ENCODE measurements around the gene MPST. TPM values are rescaled to one million over a fixed set of nuclear protein-coding genes. Genes with fewer than 3 reads are reported as not detected.

MPST gene
- total and polyA plus RNA-seq, 12 donors, result 27.1 to 192 (median 47.0) TPM

DNA sequence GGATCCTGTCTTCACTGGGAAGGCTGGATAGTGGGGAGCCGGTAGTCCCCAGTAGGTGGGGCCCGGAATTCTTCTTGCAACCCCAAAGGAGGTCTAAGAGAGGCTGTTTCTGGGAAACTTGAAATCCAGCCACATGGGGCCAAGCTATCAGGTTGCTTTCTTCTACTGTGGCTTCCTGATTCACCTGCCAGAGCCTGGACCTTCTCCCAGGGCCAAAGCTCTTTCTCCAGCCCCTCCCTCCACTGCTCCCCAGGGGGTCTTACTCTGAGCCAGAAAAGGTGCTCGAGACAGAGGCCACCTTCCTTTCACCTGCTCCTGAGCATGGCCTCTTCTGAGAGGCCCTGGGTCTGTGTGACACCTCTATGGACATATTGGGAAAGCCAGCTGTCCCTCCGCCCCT, 9.4 kb upstream of the MPST start:
- Histone ChIP-seq H3K36me3 (no peaks in the 10 kb centered on the region), H3K9me3 (peaks cover 0 to 3% (median 0%) of the 10 kb centered on the region in 11 donors), H3K27me3 (no peaks in the 10 kb centered on the region), H3K4me3 (no peak overlapping the region), H3K4me1 (peaks cover 0 to 48% (median 27%) of the 10 kb centered on the region in 9 donors), H3K27ac (no peak overlapping the region)
- intact Hi-C loops (cut with DNase I), result no loop called here
- 83% methylated on average over 4 of the region's 4 CpGs for WGBS, 2 donors
- ATAC-seq, result no peak
- TF ChIP-seq, protein P1, sequence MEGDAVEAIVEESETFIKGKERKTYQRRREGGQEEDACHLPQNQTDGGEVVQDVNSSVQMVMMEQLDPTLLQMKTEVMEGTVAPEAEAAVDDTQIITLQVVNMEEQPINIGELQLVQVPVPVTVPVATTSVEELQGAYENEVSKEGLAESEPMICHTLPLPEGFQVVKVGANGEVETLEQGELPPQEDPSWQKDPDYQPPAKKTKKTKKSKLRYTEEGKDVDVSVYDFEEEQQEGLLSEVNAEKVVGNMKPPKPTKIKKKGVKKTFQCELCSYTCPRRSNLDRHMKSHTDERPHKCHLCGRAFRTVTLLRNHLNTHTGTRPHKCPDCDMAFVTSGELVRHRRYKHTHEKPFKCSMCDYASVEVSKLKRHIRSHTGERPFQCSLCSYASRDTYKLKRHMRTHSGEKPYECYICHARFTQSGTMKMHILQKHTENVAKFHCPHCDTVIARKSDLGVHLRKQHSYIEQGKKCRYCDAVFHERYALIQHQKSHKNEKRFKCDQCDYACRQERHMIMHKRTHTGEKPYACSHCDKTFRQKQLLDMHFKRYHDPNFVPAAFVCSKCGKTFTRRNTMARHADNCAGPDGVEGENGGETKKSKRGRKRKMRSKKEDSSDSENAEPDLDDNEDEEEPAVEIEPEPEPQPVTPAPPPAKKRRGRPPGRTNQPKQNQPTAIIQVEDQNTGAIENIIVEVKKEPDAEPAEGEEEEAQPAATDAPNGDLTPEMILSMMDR (IDR thresholded peaks at IDR 0.05), result no peak
- no peak for DNase-seq

DNA sequence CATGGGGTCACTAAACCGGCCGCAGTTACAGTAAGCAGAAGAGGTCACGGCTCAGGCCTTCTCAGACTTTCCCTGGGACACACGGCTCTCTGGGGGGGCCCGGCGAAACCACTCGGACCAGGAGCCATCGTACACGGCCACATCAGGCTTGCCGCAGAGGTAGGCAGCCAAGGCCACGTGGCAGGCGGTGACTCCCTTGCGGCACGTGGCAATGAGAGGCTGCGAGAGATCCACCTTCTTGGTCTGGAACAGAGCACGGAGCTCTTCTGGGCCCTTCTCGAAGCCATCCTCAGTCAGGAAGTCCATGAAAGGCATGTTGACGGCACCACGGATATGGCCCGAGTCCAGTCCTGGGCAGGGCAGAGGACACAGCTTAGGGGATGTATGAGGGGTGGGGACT, 8.6 kb upstream of the MPST start:
- DNase-seq, result no peak

DNA sequence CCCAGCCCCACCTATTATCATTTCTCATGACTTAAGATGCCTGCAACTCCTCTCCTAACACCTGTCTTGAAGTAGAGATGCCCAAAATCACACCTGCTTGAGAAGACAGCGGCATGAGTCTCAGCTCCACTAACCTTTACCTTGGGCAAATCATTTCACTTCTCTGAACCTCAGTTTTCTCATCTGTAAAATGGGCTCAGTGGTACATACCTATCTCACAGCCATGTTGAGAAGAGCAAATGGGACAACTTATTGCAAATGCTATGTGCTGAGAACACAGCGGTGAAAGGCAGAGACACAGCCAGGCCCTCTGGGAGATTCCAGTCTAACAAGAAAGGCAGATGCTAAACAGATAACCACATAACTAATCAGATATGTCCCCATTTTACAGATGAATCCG, 8.1 kb upstream of the MPST start:
- TF ChIP-seq, protein P1 (IDR thresholded peaks at IDR 0.05), result no peak
- Histone ChIP-seq H3K4me3 (no peak overlapping the region), H3K4me1 (peaks cover 0 to 52% (median 34%) of the 10 kb centered on the region in 9 donors), H3K9me3 (no peaks in the 10 kb centered on the region), H3K27ac (peak overlapping the region in 4 of 10 donors; percentile 27 to 46 (median 39)), H3K36me3 (peaks cover 0 to 3% (median 0%) of the 10 kb centered on the region in 9 donors), H3K27me3 (no peaks in the 10 kb centered on the region)
- 93 to 97% methylated on average over 3 of the region's 3 CpGs for WGBS, 2 donors
- no peak for DNase-seq
- intact Hi-C loops (cut with DNase I), result no loop called here
- no peak for ATAC-seq

More for the DNA sequence above, 8.6 kb upstream of the MPST start:
- Histone ChIP-seq H3K4me1 (peaks cover 0 to 52% (median 32%) of the 10 kb centered on the region in 9 donors), H3K27me3 (no peaks in the 10 kb centered on the region), H3K27ac (no peak overlapping the region), H3K9me3 (no peaks in the 10 kb centered on the region), H3K4me3 (no peak overlapping the region), H3K36me3 (peaks cover 0 to under 1% (median 0%) of the 10 kb centered on the region in 9 donors)
- intact Hi-C loops (cut with DNase I), result no loop called here
- ATAC-seq, result no peak
- WGBS, 2 donors, result 85 to 87% methylated on average over 20 of the region's 20 CpGs
- TF ChIP-seq, protein P1 (IDR thresholded peaks at IDR 0.05), result no peak

DNA sequence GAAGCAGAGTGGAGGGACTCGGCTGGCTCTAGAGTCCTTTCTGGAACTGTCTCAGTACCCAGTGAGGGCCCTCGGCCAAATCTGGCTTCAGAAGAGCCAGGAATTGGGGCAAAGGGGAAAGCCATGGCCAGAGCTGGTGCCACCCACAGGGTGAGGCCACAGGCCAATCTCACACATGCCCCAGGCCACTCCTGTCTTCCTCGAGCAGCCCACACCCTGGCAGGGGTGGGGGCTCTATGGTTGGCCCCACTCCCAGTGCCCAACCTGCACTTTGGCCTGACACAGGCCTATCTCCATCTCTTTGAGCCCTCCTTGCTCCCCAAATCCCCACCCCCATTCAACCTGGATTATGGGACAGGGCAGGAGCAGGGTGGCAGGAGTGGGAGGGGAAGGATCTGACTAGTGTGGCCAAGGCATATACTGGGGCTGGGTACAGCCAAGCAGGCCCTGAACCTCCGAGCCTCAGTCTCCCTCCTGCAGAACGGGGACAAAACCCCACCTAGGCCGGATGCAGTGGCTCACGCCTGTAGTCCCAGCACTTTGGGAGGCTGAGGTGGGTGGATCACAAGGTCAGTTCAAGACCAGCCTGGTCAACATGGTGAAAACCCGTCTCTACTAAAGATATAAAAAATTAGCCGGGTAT, 7.2 kb upstream of the MPST start:
- no peak overlapping the region for H3K4me3 ChIP-seq
- H3K4me1 ChIP-seq, result peaks cover 2 to 55% (median 40%) of the 10 kb centered on the region in 9 donors
- TF ChIP-seq, protein P1 (IDR thresholded peaks at IDR 0.05), result no peak
- no peaks in the 10 kb centered on the region for H3K27me3 ChIP-seq
- peaks cover 0 to 8% (median 0%) of the 10 kb centered on the region in 9 donors for H3K36me3 ChIP-seq
- H3K9me3 ChIP-seq, result no peaks in the 10 kb centered on the region
- 76 to 81% methylated on average over 9 of the region's 9 CpGs for WGBS, 2 donors
- peak; percentile 21 to 90 (median 74) for ATAC-seq
- intact Hi-C loops (cut with DNase I), result no loop called here
- peak overlapping the region in 8 of 10 donors; percentile 20 to 63 (median 39) for H3K27ac ChIP-seq
- DNase-seq, result peak; percentile 54 to 58
